CD1c-positive myeloid dendritic cell (primary cell): ENCODE data around the gene C1QTNF4.
A peak's percentile ranks its signal among the peaks of the same experiment; 100 is the strongest.

Source experiments
- DNase-seq: peaks from one replicate; pipeline ENCODE4 v3.0.0-alpha.2; 2016; ENCODE audit errors: extremely low spot score

C1QTNF4 gene

DNA sequence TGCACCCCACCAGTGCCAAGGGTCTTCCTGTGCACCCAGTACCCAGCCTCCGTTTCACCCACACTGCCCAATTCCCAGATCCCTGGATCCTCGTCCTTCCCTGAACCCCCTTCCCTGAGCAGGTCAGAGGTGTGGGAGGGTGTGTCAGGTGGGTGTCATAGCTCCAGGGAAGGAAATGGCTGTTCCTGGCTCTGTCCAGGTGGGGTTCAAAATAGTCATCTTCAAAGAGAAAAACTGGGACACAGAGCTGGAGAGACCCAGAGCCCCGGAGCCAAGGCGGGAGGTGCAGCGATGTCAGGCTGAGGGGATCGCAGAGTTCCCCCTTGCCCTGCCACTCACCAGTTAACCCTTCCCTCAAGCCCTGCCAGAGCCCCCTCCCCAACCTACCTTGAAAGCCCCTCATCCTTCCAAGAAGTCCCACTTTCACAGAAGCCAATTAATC is 698 bp downstream of the C1QTNF4 start:
- no peak for DNase-seq

GRCh38 chr11:47592970-47593369 is 1.2 kb downstream of the C1QTNF4 start:
- DNase-seq, result no peak

DNA sequence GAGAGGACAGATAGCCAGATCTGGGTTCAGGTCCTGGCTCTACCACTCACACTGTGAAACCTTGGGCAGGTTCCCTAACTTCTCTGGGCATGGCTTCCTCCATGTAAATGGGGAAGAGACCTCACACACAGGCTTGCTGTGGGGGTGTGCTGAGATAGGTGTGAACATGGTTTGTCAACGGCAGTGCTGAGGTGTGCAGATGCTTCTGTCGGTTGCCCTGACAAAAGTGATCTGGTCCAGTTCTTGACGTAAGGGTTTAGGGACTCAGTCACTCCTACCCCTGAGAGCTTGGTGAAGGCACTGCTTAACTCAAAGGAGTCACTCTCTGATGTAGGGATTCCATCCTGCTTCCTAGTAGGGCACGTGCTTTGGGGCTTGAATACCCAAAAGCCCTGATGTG is 2.0 kb downstream of the C1QTNF4 start:
- no peak for DNase-seq

- no peak for DNase-seq
Observed at GRCh38 chr11:47591764-47592163, 2.4 kb downstream of the C1QTNF4 start.

GRCh38 chr11:47589977-47590861 is 4.0 kb downstream of the C1QTNF4 start:
- no peak for DNase-seq

DNA sequence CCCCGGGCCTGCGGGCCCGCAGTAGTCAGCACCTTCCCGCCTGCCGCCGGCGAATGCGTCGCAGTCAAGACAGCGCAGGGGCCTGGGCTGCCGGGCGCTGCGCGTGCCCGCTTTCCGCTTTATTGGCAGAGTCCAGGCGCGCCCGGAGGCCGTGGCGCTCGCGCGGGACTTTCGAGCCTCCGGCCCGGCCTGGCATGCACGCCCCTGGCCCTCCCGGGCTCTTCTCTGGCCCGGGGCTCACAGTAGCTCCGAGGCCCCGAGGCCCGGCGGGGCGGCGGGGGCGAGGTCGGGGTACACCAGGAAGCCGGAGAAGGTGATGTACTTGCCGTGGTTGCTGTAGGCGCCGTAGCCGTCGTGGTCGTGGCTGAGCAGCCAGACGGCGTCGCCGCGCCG is 4.6 kb downstream of the C1QTNF4 start:
- no peak for DNase-seq

- no peak for DNase-seq
Observed at GRCh38 chr11:47589118-47589517, 5.1 kb downstream of the C1QTNF4 start.

- DNase-seq, result peak; percentile 82
Observed at GRCh38 chr11:47587723-47588326, 6.4 kb downstream of the C1QTNF4 start.

DNA sequence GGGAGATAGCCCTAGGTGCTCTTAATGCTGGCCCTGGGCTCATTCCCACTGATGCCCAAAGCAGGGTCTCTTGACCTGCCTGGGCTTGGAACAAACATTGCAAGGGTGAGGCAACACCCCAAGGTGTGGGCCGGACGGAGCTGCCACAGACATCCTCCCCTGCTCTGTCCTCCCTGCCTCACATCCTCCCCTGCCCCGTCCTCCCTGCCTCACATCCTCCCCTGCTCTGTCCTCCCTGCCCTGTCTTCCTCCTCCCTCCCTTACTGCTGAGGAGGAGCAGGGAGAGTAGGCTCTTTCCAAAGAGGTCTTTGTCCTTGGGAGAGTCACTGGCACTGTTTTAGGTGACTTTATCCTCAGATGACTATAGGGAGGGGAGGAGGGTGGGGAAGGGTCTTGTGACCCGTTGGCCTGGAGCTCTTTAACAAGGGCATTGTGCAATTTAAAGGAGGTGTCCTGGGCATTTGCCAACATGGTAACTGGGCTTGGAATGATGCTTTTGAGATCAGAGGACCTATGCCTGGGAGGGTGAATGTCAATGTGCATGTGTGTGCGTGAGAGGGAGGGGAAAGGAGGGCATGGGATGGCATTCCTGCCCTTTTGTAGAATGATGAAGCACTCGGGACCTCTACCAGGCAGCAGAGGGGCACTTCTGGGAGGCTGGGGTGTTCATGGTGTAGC is 7.0 kb downstream of the C1QTNF4 start:
- DNase-seq, result peak; percentile 23

DNA sequence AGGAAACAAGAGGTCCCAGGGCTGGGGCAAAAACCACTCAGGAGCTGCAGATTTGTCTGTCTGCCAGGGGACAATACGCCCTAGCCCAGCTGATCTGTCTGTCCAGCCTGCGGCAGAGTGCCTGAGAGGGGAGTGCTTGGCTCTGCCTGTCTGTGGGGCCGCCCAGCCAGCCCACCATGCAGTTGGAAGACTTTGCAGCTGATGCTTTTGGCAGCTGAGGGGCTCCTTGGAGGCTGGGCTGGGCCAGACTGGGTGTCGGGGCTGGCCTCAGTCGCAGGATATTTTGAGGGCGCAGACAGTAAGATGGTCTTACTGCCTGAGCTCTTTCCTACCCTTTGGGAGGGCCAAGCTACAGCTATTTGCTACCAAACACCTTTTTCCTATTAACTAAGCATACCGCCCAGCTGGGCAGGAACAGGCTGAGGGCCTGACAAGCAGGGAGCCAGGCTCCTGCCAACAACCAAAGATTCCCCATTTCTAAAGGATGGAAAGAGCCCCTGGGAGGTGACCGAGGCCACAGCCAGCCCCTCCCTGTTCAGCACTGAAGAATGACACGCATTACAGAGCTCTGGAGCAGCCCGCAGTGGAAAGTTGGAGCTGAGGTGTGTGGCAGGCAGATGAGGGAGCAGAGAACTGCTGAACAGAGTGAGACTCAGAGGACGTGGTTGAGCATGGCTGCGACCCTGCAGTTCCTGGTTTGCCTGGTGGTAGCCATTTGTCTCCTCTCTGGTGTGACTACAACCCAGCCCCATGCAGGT is 7.9 kb downstream of the C1QTNF4 start, which contains the start of gene FAM180B:
Gene FAM180B (plus strand): TSS at position 581 of the 758 bp plus-strand sequence. CDS start 91 bp downstream, at position 672.
- no peak for DNase-seq

GRCh38 chr11:47583844-47584243 is 10.4 kb downstream of the C1QTNF4 start:
- no peak for DNase-seq

GRCh38 chr11:47578524-47579494 is 15.4 kb downstream of the C1QTNF4 start, which contains the start of the genes KBTBD4 and NDUFS3:
Gene KBTBD4 (minus strand): TSS chr11:47578970. CDS start chr11:47578951, 19 bp downstream.
Gene NDUFS3 (plus strand): TSS chr11:47579074. CDS start chr11:47579092, 18 bp downstream.
- peak; percentile 94 for DNase-seq

DNA sequence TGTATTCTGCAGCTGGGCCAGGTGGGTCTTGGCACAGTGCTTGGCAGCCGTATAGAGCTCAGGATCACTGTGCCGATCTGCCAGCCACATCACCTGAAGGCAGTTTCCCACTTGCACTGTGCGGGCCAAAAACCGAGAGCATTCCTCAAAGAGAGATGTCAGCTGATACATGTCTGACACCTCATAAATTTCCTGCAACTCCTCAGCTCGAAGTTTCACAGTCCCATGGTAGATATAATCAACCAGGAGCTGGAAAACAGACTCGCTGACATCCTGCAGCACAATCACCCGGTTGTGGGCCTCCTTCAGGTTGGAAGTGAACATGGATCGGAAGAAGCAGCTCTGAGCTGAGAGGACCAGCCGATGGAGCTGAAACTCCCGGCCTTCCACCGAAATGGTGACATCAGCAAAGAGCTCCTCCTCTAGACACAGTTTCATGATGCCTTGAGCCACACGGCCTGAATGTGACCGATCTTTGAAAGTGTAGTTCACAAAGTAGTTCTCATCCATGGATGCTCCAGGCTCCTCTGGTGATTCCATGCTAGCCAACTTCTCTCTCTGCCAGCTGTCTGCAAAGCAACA is 16.7 kb downstream of the C1QTNF4 start:
- no peak for DNase-seq

- DNase-seq, result no peak
Observed at GRCh38 chr11:47573321-47573720, 20.9 kb downstream of the C1QTNF4 start.

DNA sequence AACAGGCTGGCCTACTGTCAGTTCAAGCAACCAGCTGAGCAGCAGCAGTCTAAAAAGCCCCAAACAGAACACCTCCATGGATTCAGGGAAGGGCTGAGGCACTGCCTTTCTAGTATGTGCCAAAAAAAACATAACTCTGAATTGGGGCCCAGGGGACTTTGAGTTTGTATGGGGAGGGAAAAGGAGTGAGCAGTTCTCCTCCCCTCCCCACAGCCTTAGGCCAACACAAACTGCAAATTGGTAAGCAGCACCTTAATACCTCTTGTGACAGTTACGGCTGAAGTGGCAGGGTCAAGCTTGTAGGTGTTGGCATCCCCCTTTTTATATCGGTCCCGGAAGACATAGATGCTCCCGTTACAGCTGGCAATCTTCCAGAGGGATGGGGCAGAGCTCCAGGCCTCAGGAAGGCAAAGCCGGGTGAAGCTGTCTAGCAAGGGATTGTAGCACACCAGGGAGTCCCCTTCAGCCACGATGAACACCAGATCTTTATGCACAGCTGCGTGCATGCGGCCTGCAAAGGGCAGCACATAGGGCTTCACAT is 21.4 kb downstream of the C1QTNF4 start:
- DNase-seq, result no peak

DNA sequence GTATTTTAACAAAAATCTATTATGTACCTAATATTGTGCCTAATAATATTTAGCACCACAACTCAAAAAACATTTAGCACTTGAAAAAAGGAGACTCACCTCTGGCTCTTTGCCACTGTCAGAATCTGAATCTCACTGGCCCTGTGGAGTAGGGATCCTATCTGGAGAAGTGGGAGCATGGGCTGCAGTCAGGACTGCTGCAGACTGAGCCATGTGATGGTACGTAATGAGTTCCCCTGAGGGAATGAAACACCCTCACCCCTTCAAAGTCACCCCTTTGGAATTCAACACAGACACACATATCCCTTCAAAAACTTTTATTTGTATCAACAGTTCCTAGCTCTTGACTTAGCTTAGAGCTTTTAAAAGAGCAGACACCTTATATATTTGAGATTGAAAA is 22.3 kb downstream of the C1QTNF4 start:
- no peak for DNase-seq

GRCh38 chr11:47571357-47571729 is 22.9 kb downstream of the C1QTNF4 start:
- DNase-seq, result no peak

DNA sequence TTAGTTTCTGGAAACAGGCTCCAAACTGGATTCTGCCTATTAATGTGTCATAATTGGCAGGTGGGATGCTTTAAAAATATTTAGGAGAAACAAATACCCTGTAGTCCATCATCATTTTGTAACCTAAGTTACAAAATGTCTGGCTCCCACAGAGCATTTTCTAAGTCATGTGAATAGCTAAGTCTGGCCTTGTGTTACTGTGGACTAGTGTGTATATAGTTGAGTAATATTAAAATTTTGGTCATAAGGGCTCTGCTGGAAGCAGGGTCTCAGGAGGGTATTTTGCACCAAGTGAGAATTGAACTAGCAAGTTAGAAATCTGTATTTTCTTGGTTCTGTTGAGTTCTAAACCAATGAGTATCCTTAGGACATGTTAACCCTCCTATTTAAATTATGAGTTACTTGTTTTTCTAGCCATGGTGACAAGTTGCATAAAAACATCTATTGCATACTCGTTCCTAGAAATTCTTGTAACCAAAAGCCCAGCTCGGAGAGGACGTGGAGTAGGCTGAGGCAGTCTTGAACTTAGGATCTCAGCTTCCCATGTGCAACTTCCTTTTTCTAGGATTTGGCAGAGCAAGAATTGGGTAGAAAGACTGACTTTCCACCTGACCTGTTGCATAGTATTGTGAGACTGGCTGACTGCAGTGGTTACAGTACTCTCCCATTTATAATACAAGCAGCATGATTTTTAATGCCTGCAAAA is 23.4 kb downstream of the C1QTNF4 start:
- peak; percentile 41 for DNase-seq

DNA sequence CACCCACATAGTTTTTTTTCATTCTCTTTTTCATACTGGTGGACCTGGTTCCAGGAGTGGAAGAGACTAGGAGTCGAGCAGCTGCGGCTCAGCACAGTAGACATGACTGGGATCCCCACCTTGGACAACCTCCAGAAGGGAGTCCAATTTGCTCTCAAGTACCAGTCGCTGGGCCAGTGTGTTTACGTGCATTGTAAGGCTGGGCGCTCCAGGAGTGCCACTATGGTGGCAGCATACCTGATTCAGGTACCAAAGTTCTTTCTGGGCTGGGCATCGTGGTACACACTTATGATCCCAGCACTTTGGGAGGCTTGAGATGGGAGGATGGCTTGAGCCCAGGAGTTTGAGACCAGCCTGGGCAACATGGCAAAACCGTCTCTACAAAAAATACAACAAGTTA is 24.6 kb downstream of the C1QTNF4 start:
- DNase-seq, result no peak
